HepG2 (cell line): ENCODE results near the gene NAA16. TPM values are rescaled to one million over a fixed set of nuclear protein-coding genes. Genes with fewer than 3 reads are reported as not detected.
A peak's percentile ranks its signal among the peaks of the same experiment; 100 is the strongest.

ENCODE experiments used
- ATAC-seq: fragments of 200-7000 bp; cut with Tn5 transposase; 3 replicates; pipeline ENCODE4 v1.9.1; 2020; ENCODE audit warnings: mild to moderate bottlenecking, moderate library complexity
- BruUV-seq: library from RNA; stranded (reverse); fragments of 400-500 nt; replicated peaks from 2 replicates; lab custom pipeline; 2021; lab: Mats Ljungman, UMichigan
- CTCF ChIA-PET: fragments of 300-600 bp; formaldehyde crosslinking; extraction: SDS; loops from one replicate; lab custom pipeline; 2021; ENCODE audit warnings: low total read pairs, inconsistent platforms, low intra/inter-chr PET ratio; lab: Yijun Ruan, JAX
- POLR2A ChIA-PET: fragments of 350-600 bp; sonication (Branson Sonifier 250); formaldehyde crosslinking; loops from one replicate; lab custom pipeline; 2020; ENCODE audit warnings: antibody characterized with exemption, inconsistent platforms; lab: Yijun Ruan, JAX
- DNase-seq: peaks from one replicate; pipeline ENCODE4 v3.0.0-alpha.2; 2015; ENCODE audit warnings: low spot score
- FAIRE-seq: peaks from 3 replicates; lab custom pipeline; 2011; peaks lifted over from hg19 to GRCh38; lab: Jason Lieb, UNC
- H2AFZ ChIP-seq: one replicate; pipeline ENCODE4 v1.6.1; 2011; ENCODE audit warnings: low read length, inconsistent platforms
- H3K27ac ChIP-seq: fragments of 300-600 bp; 3 replicates; pipeline ENCODE4 v1.8.0; 2011; ENCODE audit warnings: mixed run types, mild to moderate bottlenecking, mixed read lengths, low read length, inconsistent platforms; ENCODE audit not compliant: insufficient read depth; ENCODE audit errors: extremely low read length
- H3K27me3 ChIP-seq, 2 experiments: fragments of 200-600 bp in 1 of 2; 2 replicates in 1 of 2; 3 replicates in 1 of 2; pipeline versions ENCODE4 v1.6.0 to v1.8.0; 2011; ENCODE audit warnings: low read length in 2 of 2, mild to moderate bottlenecking in 2 of 2, moderate library complexity in 2 of 2, inconsistent platforms in 1 of 2; ENCODE audit not compliant: insufficient read depth in 2 of 2, control insufficient read depth in 1 of 2
- H3K36me3 ChIP-seq, 2 experiments: fragments of 200-600 bp in 1 of 2; replicated peaks in 1 of 2; 2 replicates in 1 of 2; 3 replicates in 1 of 2; pipeline versions ENCODE4 v1.5.1 to v1.8.0; 2011; ENCODE audit warnings: low read length in 2 of 2, inconsistent platforms in 1 of 2; ENCODE audit not compliant: insufficient read depth in 2 of 2, control insufficient read depth in 1 of 2
- H3K4me1 ChIP-seq: 2 replicates; pipeline ENCODE4 v1.5.1; 2012; ENCODE audit warnings: low read length, inconsistent platforms; ENCODE audit not compliant: insufficient read depth
- H3K4me2 ChIP-seq: 2 replicates; pipeline ENCODE4 v1.6.0; 2011; ENCODE audit warnings: low read depth, low read length, inconsistent platforms
- H3K4me3 ChIP-seq, 3 experiments: fragments of 200-600 bp in 1 of 3; sonication (generic), shearing (Covaris generic) in 1 of 3; replicated peaks in 1 of 3; 2 replicates each; pipeline ENCODE4 v1.5.1; 2011 to 2016; ENCODE audit warnings: low read length in 3 of 3, inconsistent platforms in 2 of 3, low read depth in 2 of 3, mild to moderate bottlenecking in 2 of 3, control low read depth in 1 of 3, mixed read lengths in 1 of 3; ENCODE audit not compliant: insufficient read depth in 1 of 3
- H3K79me2 ChIP-seq: one replicate; pipeline ENCODE4 v1.6.1; 2011; ENCODE audit warnings: low read length, inconsistent platforms; ENCODE audit not compliant: insufficient read depth
- H3K9ac ChIP-seq: 2 replicates; pipeline ENCODE4 v1.6.0; 2011; ENCODE audit warnings: mild to moderate bottlenecking, low read depth, low read length, inconsistent platforms; ENCODE audit not compliant: insufficient read depth
- H3K9me3 ChIP-seq: 2 replicates; pipeline ENCODE4 v1.5.1; 2012; ENCODE audit warnings: mild to moderate bottlenecking, low read length
- H4K20me1 ChIP-seq: 2 replicates; pipeline ENCODE4 v1.6.0; 2011; ENCODE audit warnings: inconsistent platforms, mild to moderate bottlenecking, low read length, moderate library complexity; ENCODE audit not compliant: insufficient read depth
- DNMT1 ChIP-seq: sonication (generic); formaldehyde crosslinking; IDR thresholded peaks from 2 replicates; pipeline ENCODE4 v1.5.1; 2020; ENCODE audit warnings: mild to moderate bottlenecking, missing genetic modification reagents
- FOXM1 ChIP-seq: sonication (generic); formaldehyde crosslinking; IDR thresholded peaks from 2 replicates; pipeline ENCODE4 v1.5.0; 2020; ENCODE audit warnings: missing genetic modification reagents
- PCBP1 ChIP-seq: fragments of 200-400 bp; formaldehyde crosslinking; IDR thresholded peaks from 2 replicates; pipeline ENCODE4 v1.6.1; 2017; ENCODE audit warnings: mild to moderate bottlenecking, low read depth, low read length, borderline replicate concordance
- XRCC5 ChIP-seq: fragments of 200-400 bp; formaldehyde crosslinking; optimal IDR thresholded peaks from 2 replicates; pipeline ENCODE3; 2017; ENCODE audit warnings: mild to moderate bottlenecking, low read length
- ZNF558 ChIP-seq: sonication (generic); formaldehyde crosslinking; IDR thresholded peaks from 2 replicates; pipeline ENCODE4 v1.9.0; 2022; ENCODE audit warnings: mild to moderate bottlenecking, missing genetic modification reagents, borderline replicate concordance
- ZNF562 ChIP-seq: sonication (generic); formaldehyde crosslinking; IDR thresholded peaks from 2 replicates; pipeline ENCODE4 v1.8.0; 2022; ENCODE audit warnings: missing genetic modification reagents, borderline replicate concordance
- ZNF619 ChIP-seq: sonication (generic); formaldehyde crosslinking; IDR thresholded peaks from 2 replicates; pipeline ENCODE4 v1.4.0; 2020; ENCODE audit warnings: mild to moderate bottlenecking, missing genetic modification reagents
- ZNF672 ChIP-seq: sonication (generic); formaldehyde crosslinking; IDR thresholded peaks from 2 replicates; pipeline ENCODE4 v1.8.1; 2022; ENCODE audit warnings: missing genetic modification reagents
- ZNF841 ChIP-seq: sonication (generic); formaldehyde crosslinking; IDR thresholded peaks from 2 replicates; pipeline ENCODE4 v1.8.1; 2023; ENCODE audit warnings: missing genetic modification reagents, borderline replicate concordance
- WGBS: methylation state at CpG from one replicate; pipeline ENCODE4 v1.1.6; 2017; ENCODE audit warnings: low lambda C conversion rate; 5-methylcytosine and 5-hydroxymethylcytosine counted together
- in situ Hi-C: cut with HindIII; loops from 2 replicates; pipeline ENCODE4 v1.10.0; 2017; ENCODE audit warnings: low pct_unique_long_range_greater_than_20kb; ENCODE audit not compliant: extremely low pct_ligation_motif_present
- intact Hi-C: fragments of 100-400 bp; cut with micrococcal nuclease; formaldehyde crosslinking; loops from one replicate; pipeline ENCODE4 v1.10.0; 2022; ENCODE audit not compliant: unreplicated experiment
- polyA plus RNA-seq, 8 experiments: library from polyadenylated mRNA; depleted of rRNA in 3 of 8; stranded (reverse) in 7 of 8; unstranded in 1 of 8; fragments of >200 nt; fragmentation: Illumina TruSeq in 4 of 8; extraction: Trizol in 4 of 8; gene quantifications; 2 replicates each; pipeline versions ENCODE4 v1.2.1 to v1.2.3, GENCODE V29; 2011 to 2016; ENCODE audit warnings: low read depth in 4 of 8, missing spikeins in 1 of 8, mixed read lengths in 1 of 8; ENCODE audit not compliant: insufficient read depth in 1 of 8
- total RNA-seq, 5 experiments: library from RNA; depleted of rRNA; stranded (reverse); fragments of >200 nt; fragmentation: Illumina TruSeq; extraction: Trizol; gene quantifications; 2 replicates each; pipeline ENCODE4 v1.2.3, GENCODE V29; 2016; ENCODE audit warnings: low read depth in 1 of 5
- TF ChIP-seq, protein P1 (sequence below): sonication (generic); formaldehyde crosslinking; conservative IDR thresholded peaks from 2 replicates; pipeline ENCODE4 v1.8.0; 2022; ENCODE audit warnings: low read depth, missing genetic modification reagents
- TF ChIP-seq, protein P2 (sequence below): sonication (generic); formaldehyde crosslinking; IDR thresholded peaks from 2 replicates; pipeline ENCODE4 v1.4.0; 2020; ENCODE audit warnings: mild to moderate bottlenecking, missing genetic modification reagents, borderline replicate concordance
- TF ChIP-seq, protein P3 (sequence below): sonication (generic); formaldehyde crosslinking; IDR thresholded peaks from 2 replicates; pipeline ENCODE4 v1.8.1; 2022; ENCODE audit warnings: low read depth, mild to moderate bottlenecking, missing genetic modification reagents
- TF ChIP-seq, protein P4 (sequence below): sonication (generic); formaldehyde crosslinking; IDR thresholded peaks from 2 replicates; pipeline ENCODE4 v1.4.0; 2020; ENCODE audit warnings: missing genetic modification reagents, borderline replicate concordance
- TF ChIP-seq, protein P5 (sequence below): IDR thresholded peaks from 2 replicates; pipeline ENCODE4 v1.6.1; 2016; ENCODE audit warnings: mild to moderate bottlenecking, missing biosample characterization, missing genetic modification reagents
- TF ChIP-seq, protein P6 (sequence below): sonication (generic); formaldehyde crosslinking; IDR thresholded peaks from 2 replicates; pipeline ENCODE4 v1.8.0; 2022; ENCODE audit warnings: missing genetic modification reagents, mild to moderate bottlenecking, borderline replicate concordance

NAA16 gene
- total and polyA plus RNA-seq, 2 of the 13 experiments (the other 11 are each of a cell fraction or from before 2014, with no cell fraction given) = 9.2 to 15.1 TPM

DNA sequence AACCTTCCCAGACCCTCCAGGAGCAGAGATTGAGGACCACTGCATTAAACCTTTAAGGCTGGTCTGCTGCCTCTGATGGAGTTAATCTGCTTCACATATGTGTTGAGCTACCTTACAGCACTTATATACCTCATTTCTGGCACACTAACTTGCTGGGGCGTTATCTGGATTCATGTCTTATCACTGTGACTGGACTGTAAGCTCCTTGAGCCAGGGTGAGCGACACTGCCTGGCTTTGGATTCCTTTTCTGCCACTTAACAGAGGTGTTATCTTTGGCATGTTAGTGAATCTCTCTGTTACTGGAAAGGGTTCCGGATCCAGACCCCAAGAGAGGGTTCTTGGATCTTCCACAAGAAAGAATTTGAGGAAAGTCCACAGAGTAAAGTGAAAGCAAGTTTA is 76.5 kb downstream of the NAA16 start:
- WGBS = 0% methylated on average over 3 of the region's 3 CpGs
- TF ChIP-seq, protein P1, sequence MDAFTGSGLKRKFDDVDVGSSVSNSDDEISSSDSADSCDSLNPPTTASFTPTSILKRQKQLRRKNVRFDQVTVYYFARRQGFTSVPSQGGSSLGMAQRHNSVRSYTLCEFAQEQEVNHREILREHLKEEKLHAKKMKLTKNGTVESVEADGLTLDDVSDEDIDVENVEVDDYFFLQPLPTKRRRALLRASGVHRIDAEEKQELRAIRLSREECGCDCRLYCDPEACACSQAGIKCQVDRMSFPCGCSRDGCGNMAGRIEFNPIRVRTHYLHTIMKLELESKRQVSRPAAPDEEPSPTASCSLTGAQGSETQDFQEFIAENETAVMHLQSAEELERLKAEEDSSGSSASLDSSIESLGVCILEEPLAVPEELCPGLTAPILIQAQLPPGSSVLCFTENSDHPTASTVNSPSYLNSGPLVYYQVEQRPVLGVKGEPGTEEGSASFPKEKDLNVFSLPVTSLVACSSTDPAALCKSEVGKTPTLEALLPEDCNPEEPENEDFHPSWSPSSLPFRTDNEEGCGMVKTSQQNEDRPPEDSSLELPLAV (CRISPR knock-in tag) = no peak
- TF ChIP-seq, protein P2, sequence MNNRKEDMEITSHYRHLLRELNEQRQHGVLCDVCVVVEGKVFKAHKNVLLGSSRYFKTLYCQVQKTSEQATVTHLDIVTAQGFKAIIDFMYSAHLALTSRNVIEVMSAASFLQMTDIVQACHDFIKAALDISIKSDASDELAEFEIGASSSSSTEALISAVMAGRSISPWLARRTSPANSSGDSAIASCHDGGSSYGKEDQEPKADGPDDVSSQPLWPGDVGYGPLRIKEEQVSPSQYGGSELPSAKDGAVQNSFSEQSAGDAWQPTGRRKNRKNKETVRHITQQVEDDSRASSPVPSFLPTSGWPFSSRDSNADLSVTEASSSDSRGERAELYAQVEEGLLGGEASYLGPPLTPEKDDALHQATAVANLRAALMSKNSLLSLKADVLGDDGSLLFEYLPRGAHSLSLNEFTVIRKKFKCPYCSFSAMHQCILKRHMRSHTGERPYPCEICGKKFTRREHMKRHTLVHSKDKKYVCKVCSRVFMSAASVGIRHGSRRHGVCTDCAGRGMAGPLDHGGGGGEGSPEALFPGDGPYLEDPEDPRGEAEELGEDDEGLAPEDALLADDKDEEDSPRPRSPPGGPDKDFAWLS = no peak
- TF ChIP-seq, protein P3, sequence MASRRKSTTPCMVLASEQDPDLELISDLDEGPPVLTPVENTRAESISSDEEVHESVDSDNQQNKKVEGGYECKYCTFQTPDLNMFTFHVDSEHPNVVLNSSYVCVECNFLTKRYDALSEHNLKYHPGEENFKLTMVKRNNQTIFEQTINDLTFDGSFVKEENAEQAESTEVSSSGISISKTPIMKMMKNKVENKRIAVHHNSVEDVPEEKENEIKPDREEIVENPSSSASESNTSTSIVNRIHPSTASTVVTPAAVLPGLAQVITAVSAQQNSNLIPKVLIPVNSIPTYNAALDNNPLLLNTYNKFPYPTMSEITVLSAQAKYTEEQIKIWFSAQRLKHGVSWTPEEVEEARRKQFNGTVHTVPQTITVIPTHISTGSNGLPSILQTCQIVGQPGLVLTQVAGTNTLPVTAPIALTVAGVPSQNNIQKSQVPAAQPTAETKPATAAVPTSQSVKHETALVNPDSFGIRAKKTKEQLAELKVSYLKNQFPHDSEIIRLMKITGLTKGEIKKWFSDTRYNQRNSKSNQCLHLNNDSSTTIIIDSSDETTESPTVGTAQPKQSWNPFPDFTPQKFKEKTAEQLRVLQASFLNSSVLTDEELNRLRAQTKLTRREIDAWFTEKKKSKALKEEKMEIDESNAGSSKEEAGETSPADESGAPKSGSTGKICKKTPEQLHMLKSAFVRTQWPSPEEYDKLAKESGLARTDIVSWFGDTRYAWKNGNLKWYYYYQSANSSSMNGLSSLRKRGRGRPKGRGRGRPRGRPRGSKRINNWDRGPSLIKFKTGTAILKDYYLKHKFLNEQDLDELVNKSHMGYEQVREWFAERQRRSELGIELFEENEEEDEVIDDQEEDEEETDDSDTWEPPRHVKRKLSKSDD (CRISPR knock-in tag) = no peak
- TF ChIP-seq PCBP1 (no peak), ZNF619 (CRISPR knock-in tag) (no peak), DNMT1 (CRISPR knock-in tag) (no peak), XRCC5 (no peak), ZNF841 (CRISPR knock-in tag) (no peak), ZNF562 (no peak), ZNF558 (CRISPR knock-in tag) (no peak), FOXM1 (CRISPR knock-in tag) (no peak), ZNF672 (no peak)
- TF ChIP-seq, protein P4, sequence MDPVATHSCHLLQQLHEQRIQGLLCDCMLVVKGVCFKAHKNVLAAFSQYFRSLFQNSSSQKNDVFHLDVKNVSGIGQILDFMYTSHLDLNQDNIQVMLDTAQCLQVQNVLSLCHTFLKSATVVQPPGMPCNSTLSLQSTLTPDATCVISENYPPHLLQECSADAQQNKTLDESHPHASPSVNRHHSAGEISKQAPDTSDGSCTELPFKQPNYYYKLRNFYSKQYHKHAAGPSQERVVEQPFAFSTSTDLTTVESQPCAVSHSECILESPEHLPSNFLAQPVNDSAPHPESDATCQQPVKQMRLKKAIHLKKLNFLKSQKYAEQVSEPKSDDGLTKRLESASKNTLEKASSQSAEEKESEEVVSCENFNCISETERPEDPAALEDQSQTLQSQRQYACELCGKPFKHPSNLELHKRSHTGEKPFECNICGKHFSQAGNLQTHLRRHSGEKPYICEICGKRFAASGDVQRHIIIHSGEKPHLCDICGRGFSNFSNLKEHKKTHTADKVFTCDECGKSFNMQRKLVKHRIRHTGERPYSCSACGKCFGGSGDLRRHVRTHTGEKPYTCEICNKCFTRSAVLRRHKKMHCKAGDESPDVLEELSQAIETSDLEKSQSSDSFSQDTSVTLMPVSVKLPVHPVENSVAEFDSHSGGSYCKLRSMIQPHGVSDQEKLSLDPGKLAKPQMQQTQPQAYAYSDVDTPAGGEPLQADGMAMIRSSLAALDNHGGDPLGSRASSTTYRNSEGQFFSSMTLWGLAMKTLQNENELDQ (CRISPR knock-in tag) = no peak
- TF ChIP-seq, protein P5, sequence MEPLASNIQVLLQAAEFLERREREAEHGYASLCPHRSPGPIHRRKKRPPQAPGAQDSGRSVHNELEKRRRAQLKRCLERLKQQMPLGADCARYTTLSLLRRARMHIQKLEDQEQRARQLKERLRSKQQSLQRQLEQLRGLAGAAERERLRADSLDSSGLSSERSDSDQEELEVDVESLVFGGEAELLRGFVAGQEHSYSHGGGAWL (CRISPR knock-in tag) = no peak
- TF ChIP-seq, protein P6, sequence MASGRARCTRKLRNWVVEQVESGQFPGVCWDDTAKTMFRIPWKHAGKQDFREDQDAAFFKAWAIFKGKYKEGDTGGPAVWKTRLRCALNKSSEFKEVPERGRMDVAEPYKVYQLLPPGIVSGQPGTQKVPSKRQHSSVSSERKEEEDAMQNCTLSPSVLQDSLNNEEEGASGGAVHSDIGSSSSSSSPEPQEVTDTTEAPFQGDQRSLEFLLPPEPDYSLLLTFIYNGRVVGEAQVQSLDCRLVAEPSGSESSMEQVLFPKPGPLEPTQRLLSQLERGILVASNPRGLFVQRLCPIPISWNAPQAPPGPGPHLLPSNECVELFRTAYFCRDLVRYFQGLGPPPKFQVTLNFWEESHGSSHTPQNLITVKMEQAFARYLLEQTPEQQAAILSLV (CRISPR knock-in tag) = no peak

More for the DNA sequence above, 76.5 kb downstream of the NAA16 start:
- H3K27me3 ChIP-seq = no peaks in the 10 kb centered on the region
- intact Hi-C loops = no loop called here
- no peak overlapping the region for H3K9ac ChIP-seq
- DNase-seq (no peak), ATAC-seq (no peak), FAIRE-seq (no peak)
- CTCF ChIA-PET = no interaction called here
- no peaks in the 10 kb centered on the region for H3K4me1 ChIP-seq
- no peak overlapping the region for H3K4me3 ChIP-seq
- H4K20me1 ChIP-seq = no peaks in the 10 kb centered on the region
- H3K79me2 ChIP-seq = no peaks in the 10 kb centered on the region
- POLR2A ChIA-PET = no interaction called here
- H2AFZ ChIP-seq = no peak overlapping the region
- no TSS peak for BruUV-seq
- H3K27ac ChIP-seq = no peak overlapping the region
- H3K4me2 ChIP-seq = 0 out of 2 replicates have a peak overlapping the region, but pooled peaks have one; percentile 23
- in situ Hi-C loops = no loop called here
- no peaks in the 10 kb centered on the region for H3K36me3 ChIP-seq
- H3K9me3 ChIP-seq = no peaks in the 10 kb centered on the region
